SK-N-SH treated with all-trans-retinoic acid at 6 μM for 48 hours (cell line): Measurements from ENCODE around the gene TTC28.
A peak's percentile ranks its signal among the peaks of the same experiment; 100 is the strongest.

Experiments used
- ATAC-seq: fragments of 200-7000 bp; cut with Tn5 transposase; 3 replicates; pipeline ENCODE4 v1.9.1; 2020; ENCODE audit warnings: mild to moderate bottlenecking, moderate library complexity
- ARNTL ChIP-seq: fragments of 450-650 bp; formaldehyde crosslinking; IDR thresholded peaks from 2 replicates; pipeline ENCODE4 v1.5.0; 2020; ENCODE audit warnings: low read depth, mild to moderate bottlenecking, moderate library complexity, borderline replicate concordance
- BACH2 ChIP-seq: fragments of 250-450 bp; sonication (Bioruptor Pico); IDR thresholded peaks from 2 replicates; pipeline ENCODE4 v1.9.0; 2021; ENCODE audit warnings: mild to moderate bottlenecking, borderline replicate concordance
- CSDC2 ChIP-seq: fragments of 250-450 bp; sonication (Bioruptor Pico); IDR thresholded peaks from 2 replicates; pipeline ENCODE4 v1.5.0; 2020; ENCODE audit warnings: mild to moderate bottlenecking, moderate library complexity
- ESRRG ChIP-seq: fragments of 250-450 bp; sonication (Bioruptor Pico); IDR thresholded peaks from 2 replicates; pipeline ENCODE4 v1.6.1; 2021; ENCODE audit warnings: mild to moderate bottlenecking
- GLIS3 ChIP-seq: fragments of 250-450 bp; sonication (Bioruptor Pico); IDR thresholded peaks from 2 replicates; pipeline ENCODE4 v1.5.0; 2020; ENCODE audit warnings: mild to moderate bottlenecking, moderate library complexity
- ISL1 ChIP-seq: fragments of 250-450 bp; sonication (Bioruptor Pico); IDR thresholded peaks from 2 replicates; pipeline ENCODE4 v2.1.2; 2022; ENCODE audit warnings: mild to moderate bottlenecking, moderate library complexity
- OSR1 ChIP-seq: fragments of 250-450 bp; sonication (Bioruptor Pico); IDR thresholded peaks from 2 replicates; pipeline ENCODE4 v1.8.0; 2022; ENCODE audit warnings: moderate library complexity, mild to moderate bottlenecking, inconsistent platforms
- PPARA ChIP-seq: fragments of 250-450 bp; sonication (Bioruptor Pico); IDR thresholded peaks from 2 replicates; pipeline ENCODE4 v1.5.0; 2020; ENCODE audit warnings: mild to moderate bottlenecking, borderline replicate concordance
- RARB ChIP-seq: fragments of 250-450 bp; sonication (Bioruptor Pico); IDR thresholded peaks from 2 replicates; pipeline ENCODE4 v1.8.0; 2021; ENCODE audit warnings: mild to moderate bottlenecking, moderate library complexity
- SNAI2 ChIP-seq: fragments of 250-450 bp; sonication (Bioruptor Pico); IDR thresholded peaks from 2 replicates; pipeline ENCODE4 v1.5.0; 2020; ENCODE audit warnings: mild to moderate bottlenecking, moderate library complexity
- TCF4 ChIP-seq: fragments of 250-450 bp; sonication (Bioruptor Pico); IDR thresholded peaks from 2 replicates; pipeline ENCODE4 v1.8.0; 2021; ENCODE audit warnings: mild to moderate bottlenecking, moderate library complexity, borderline replicate concordance
- TOX ChIP-seq: fragments of 250-450 bp; sonication (Bioruptor Pico); IDR thresholded peaks from 2 replicates; pipeline ENCODE4 v1.8.0; 2021; ENCODE audit warnings: mild to moderate bottlenecking, moderate library complexity, borderline replicate concordance
- ZC3H10 ChIP-seq: fragments of 250-450 bp; sonication (Bioruptor Pico); IDR thresholded peaks from 2 replicates; pipeline ENCODE4 v1.5.1; 2021; ENCODE audit warnings: mild to moderate bottlenecking, moderate library complexity
- ZFP3 ChIP-seq: fragments of 250-450 bp; sonication (Bioruptor Pico); IDR thresholded peaks from 2 replicates; pipeline ENCODE4 v1.5.0; 2020; ENCODE audit warnings: mild to moderate bottlenecking, moderate library complexity
- ZFP30 ChIP-seq: fragments of 450-650 bp; formaldehyde crosslinking; IDR thresholded peaks from 2 replicates; pipeline ENCODE4 v1.5.0; 2022; ENCODE audit warnings: mild to moderate bottlenecking, moderate library complexity
- ZNF565 ChIP-seq: fragments of 450-650 bp; formaldehyde crosslinking; conservative IDR thresholded peaks from 2 replicates; pipeline ENCODE4 v1.5.0; 2020; ENCODE audit warnings: low read depth, mild to moderate bottlenecking, moderate library complexity
- ZNF70 ChIP-seq: fragments of 450-650 bp; formaldehyde crosslinking; IDR thresholded peaks from 2 replicates; pipeline ENCODE4 v1.5.0; 2020; ENCODE audit warnings: mild to moderate bottlenecking, moderate library complexity
- ZNF8 ChIP-seq: fragments of 450-650 bp; formaldehyde crosslinking; IDR thresholded peaks from 2 replicates; pipeline ENCODE4 v1.5.0; 2020; ENCODE audit warnings: mild to moderate bottlenecking, moderate library complexity
- TF ChIP-seq, protein P1 (sequence below): fragments of 250-450 bp; sonication (Bioruptor Pico); IDR thresholded peaks from 2 replicates; pipeline ENCODE4 v1.8.0; 2020; ENCODE audit warnings: mild to moderate bottlenecking, moderate library complexity, borderline replicate concordance
- TF ChIP-seq, protein P2 (sequence below): fragments of 250-450 bp; sonication (Bioruptor Pico); IDR thresholded peaks from 2 replicates; pipeline ENCODE4 v1.5.1; 2021; ENCODE audit warnings: mild to moderate bottlenecking, moderate library complexity
- TF ChIP-seq, protein P3 (sequence below): fragments of 250-450 bp; sonication (Bioruptor Pico); IDR thresholded peaks from 2 replicates; pipeline ENCODE4 v1.5.1; 2020; ENCODE audit warnings: low read depth, mild to moderate bottlenecking, moderate library complexity
- TF ChIP-seq, protein P4 (sequence below): fragments of 250-450 bp; sonication (Bioruptor Pico); IDR thresholded peaks from 2 replicates; pipeline ENCODE4 v1.5.0; 2020; ENCODE audit warnings: mild to moderate bottlenecking, moderate library complexity
- TF ChIP-seq, protein P5 (sequence below): fragments of 250-450 bp; sonication (Bioruptor Pico); IDR thresholded peaks from 2 replicates; pipeline ENCODE4 v1.8.0; 2021; ENCODE audit warnings: low read depth, mild to moderate bottlenecking, moderate library complexity, borderline replicate concordance

TTC28 gene

DNA sequence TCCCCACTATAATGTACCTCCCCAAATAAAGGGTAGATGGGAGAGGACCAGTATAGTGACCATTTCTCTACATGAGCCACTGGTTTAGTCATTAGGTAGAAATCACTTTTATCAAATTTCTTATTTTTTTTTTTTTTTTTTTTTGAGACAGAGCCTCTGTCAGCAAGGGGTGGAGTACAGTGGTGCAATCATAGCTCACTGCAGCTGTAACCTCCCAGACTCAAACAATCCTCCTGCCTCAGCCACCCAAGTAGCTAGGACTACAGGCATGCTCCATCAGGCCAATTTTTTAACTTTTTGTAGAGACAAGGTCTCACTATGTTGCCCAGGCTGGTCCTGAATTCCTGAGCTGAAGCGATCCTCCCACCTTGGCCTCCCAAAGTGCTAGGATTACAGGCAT is 322.4 kb downstream of the TTC28 start:
- ATAC-seq = no peak
- TF ChIP-seq ZFP30 (CRISPR knock-in tag) (no peak), ZNF565 (CRISPR knock-in tag) (no peak), BACH2 (CRISPR knock-in tag) (no peak)

DNA sequence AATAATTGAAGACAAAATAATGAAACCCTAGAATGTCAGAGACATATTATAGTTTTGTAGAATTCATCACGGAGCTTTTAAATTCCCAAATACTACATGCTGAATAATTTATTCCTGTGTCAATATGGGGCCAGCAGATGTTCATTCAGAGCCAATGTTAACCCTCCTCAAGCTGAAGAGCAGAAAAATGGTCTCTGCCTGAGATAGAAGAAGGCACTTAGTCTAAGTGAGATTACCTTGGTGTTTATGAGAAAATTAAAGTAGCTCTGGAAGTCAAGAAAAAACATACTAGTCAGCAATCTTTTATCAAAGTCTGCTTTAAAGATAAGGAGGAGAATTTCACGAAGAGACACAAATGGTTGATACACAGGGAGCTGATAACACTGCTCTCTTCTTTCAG is 328.2 kb downstream of the TTC28 start:
- ATAC-seq = no peak
- TF ChIP-seq ZFP30 (CRISPR knock-in tag) (no peak), ESRRG (no peak), GLIS3 (no peak), ZFP3 (CRISPR knock-in tag) (no peak), CSDC2 (CRISPR knock-in tag) (no peak), RARB (CRISPR knock-in tag) (no peak), ARNTL (CRISPR knock-in tag) (no peak), ZNF565 (CRISPR knock-in tag) (no peak), ZNF70 (CRISPR knock-in tag) (no peak), TOX (CRISPR knock-in tag) (no peak)
- TF ChIP-seq, protein P1, sequence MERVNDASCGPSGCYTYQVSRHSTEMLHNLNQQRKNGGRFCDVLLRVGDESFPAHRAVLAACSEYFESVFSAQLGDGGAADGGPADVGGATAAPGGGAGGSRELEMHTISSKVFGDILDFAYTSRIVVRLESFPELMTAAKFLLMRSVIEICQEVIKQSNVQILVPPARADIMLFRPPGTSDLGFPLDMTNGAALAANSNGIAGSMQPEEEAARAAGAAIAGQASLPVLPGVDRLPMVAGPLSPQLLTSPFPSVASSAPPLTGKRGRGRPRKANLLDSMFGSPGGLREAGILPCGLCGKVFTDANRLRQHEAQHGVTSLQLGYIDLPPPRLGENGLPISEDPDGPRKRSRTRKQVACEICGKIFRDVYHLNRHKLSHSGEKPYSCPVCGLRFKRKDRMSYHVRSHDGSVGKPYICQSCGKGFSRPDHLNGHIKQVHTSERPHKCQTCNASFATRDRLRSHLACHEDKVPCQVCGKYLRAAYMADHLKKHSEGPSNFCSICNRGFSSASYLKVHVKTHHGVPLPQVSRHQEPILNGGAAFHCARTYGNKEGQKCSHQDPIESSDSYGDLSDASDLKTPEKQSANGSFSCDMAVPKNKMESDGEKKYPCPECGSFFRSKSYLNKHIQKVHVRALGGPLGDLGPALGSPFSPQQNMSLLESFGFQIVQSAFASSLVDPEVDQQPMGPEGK (CRISPR knock-in tag) = no peak

DNA sequence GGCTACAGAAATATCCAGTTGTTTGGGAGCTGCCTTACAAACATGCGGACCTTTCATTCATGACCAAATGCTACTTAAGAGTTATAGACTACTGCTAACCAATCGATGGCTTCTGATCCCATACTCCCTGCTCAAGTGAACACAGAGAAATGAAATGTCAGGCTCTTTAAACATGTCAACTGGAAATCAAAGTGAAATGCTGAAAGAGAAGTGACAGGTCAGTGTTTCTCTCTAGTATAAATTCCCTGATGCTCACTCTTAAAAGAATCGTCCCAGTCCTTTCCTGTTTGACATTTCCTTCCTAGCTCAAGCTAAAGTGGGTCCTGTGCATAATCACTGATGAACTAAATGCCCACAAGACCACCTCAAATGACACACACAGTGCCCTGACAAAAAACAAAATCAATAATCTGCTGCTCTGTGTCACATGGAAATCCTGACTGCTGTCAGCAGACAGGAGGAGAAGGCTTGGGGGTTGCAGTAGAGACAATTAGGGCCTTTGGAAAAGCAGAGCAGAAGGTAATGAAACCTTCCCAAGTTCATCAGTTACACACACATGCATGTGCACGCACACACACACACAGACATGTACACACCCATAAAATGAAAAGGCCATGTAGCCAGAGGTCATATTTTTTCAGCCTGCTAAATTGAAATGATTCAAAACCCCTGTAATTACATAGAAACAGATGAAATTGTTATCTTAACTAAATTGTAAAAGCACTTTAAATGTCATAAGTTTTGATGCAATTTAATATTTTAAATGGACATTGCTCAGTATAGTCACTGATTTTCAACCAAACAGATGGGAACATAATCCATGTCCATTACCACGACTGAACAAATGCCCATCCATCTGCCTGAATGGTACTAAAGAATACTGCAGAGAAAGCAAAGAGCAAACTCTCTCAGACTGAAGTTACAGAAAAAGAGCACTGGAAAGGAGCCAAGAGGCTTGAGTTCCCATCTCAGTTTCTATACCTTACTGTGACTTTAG is 330.7 kb downstream of the TTC28 start:
- ATAC-seq = peak; percentile 56; the same call in 2 of the 3 replicates
- TF ChIP-seq ZNF565 (CRISPR knock-in tag) (no peak), TCF4 (CRISPR knock-in tag) (peak; percentile 89), ZNF70 (CRISPR knock-in tag) (no peak), ZNF8 (CRISPR knock-in tag) (no peak), GLIS3 (no peak), ZFP3 (CRISPR knock-in tag) (no peak), PPARA (CRISPR knock-in tag) (no peak), CSDC2 (CRISPR knock-in tag) (no peak), BACH2 (CRISPR knock-in tag) (no peak), OSR1 (CRISPR knock-in tag) (no peak), ZC3H10 (CRISPR knock-in tag) (no peak), ISL1 (peak; percentile 98), ARNTL (CRISPR knock-in tag) (no peak), ZFP30 (CRISPR knock-in tag) (no peak), TOX (CRISPR knock-in tag) (no peak), SNAI2 (peak; percentile 76; the same call in 1 of the 2 replicates), RARB (CRISPR knock-in tag) (no peak), ESRRG (0 out of 2 replicates have a peak, but pooled peaks have one; percentile 4)
- TF ChIP-seq, protein P2, sequence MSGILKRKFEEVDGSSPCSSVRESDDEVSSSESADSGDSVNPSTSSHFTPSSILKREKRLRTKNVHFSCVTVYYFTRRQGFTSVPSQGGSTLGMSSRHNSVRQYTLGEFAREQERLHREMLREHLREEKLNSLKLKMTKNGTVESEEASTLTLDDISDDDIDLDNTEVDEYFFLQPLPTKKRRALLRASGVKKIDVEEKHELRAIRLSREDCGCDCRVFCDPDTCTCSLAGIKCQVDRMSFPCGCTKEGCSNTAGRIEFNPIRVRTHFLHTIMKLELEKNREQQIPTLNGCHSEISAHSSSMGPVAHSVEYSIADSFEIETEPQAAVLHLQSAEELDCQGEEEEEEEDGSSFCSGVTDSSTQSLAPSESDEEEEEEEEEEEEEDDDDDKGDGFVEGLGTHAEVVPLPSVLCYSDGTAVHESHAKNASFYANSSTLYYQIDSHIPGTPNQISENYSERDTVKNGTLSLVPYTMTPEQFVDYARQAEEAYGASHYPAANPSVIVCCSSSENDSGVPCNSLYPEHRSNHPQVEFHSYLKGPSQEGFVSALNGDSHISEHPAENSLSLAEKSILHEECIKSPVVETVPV (CRISPR knock-in tag) = peak; percentile 13; the same call in 1 of the 2 replicates
- TF ChIP-seq, protein P3, sequence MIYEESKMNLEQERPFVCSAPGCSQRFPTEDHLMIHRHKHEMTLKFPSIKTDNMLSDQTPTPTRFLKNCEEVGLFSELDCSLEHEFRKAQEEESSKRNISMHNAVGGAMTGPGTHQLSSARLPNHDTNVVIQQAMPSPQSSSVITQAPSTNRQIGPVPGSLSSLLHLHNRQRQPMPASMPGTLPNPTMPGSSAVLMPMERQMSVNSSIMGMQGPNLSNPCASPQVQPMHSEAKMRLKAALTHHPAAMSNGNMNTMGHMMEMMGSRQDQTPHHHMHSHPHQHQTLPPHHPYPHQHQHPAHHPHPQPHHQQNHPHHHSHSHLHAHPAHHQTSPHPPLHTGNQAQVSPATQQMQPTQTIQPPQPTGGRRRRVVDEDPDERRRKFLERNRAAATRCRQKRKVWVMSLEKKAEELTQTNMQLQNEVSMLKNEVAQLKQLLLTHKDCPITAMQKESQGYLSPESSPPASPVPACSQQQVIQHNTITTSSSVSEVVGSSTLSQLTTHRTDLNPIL (CRISPR knock-in tag) = 0 out of 2 replicates have a peak, but pooled peaks have one; percentile 51
- TF ChIP-seq, protein P1 (CRISPR knock-in tag) = no peak
- TF ChIP-seq, protein P4, sequence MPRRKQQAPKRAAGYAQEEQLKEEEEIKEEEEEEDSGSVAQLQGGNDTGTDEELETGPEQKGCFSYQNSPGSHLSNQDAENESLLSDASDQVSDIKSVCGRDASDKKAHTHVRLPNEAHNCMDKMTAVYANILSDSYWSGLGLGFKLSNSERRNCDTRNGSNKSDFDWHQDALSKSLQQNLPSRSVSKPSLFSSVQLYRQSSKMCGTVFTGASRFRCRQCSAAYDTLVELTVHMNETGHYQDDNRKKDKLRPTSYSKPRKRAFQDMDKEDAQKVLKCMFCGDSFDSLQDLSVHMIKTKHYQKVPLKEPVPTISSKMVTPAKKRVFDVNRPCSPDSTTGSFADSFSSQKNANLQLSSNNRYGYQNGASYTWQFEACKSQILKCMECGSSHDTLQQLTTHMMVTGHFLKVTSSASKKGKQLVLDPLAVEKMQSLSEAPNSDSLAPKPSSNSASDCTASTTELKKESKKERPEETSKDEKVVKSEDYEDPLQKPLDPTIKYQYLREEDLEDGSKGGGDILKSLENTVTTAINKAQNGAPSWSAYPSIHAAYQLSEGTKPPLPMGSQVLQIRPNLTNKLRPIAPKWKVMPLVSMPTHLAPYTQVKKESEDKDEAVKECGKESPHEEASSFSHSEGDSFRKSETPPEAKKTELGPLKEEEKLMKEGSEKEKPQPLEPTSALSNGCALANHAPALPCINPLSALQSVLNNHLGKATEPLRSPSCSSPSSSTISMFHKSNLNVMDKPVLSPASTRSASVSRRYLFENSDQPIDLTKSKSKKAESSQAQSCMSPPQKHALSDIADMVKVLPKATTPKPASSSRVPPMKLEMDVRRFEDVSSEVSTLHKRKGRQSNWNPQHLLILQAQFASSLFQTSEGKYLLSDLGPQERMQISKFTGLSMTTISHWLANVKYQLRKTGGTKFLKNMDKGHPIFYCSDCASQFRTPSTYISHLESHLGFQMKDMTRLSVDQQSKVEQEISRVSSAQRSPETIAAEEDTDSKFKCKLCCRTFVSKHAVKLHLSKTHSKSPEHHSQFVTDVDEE = peak; percentile 89
- TF ChIP-seq, protein P5, sequence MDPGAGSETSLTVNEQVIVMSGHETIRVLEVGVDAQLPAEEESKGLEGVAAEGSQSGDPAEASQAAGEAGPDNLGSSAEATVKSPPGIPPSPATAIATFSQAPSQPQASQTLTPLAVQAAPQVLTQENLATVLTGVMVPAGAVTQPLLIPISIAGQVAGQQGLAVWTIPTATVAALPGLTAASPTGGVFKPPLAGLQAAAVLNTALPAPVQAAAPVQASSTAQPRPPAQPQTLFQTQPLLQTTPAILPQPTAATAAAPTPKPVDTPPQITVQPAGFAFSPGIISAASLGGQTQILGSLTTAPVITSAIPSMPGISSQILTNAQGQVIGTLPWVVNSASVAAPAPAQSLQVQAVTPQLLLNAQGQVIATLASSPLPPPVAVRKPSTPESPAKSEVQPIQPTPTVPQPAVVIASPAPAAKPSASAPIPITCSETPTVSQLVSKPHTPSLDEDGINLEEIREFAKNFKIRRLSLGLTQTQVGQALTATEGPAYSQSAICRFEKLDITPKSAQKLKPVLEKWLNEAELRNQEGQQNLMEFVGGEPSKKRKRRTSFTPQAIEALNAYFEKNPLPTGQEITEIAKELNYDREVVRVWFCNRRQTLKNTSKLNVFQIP = no peak
